Colonic mucosa (tissue), 4 donors: ENCODE data around the gene LOX. TPM values are rescaled to one million over a fixed set of nuclear protein-coding genes. Genes with fewer than 3 reads are reported as not detected.
"Not testable (repeated sequence)": the region's sequence is repeated elsewhere in the genome, so short reads cannot be mapped to it uniquely, and the experiment has no call there.

Experiments used
- DNase-seq: peaks from one replicate; pipeline ENCODE4 v3.0.0-alpha.2; 2020
- H3K27ac ChIP-seq: fragments of 200-600 bp; one replicate; pipeline ENCODE4 v1.8.0; 2021
- H3K27me3 ChIP-seq: fragments of 200-600 bp; one replicate; pipeline ENCODE4 v1.8.0; 2021
- H3K36me3 ChIP-seq: fragments of 200-600 bp; one replicate; pipeline ENCODE4 v1.8.0; 2021
- H3K4me1 ChIP-seq: fragments of 200-600 bp; one replicate; pipeline ENCODE4 v1.8.0; 2021; ENCODE audit warnings: mild to moderate bottlenecking
- H3K4me3 ChIP-seq: fragments of 200-600 bp; one replicate; pipeline ENCODE4 v1.8.0; 2021
- H3K9ac ChIP-seq, 2 donors: one replicate each; pipeline ENCODE4 v1.7.0; 2013; ENCODE audit warnings: control low read depth in 2 of 2, low read depth in 2 of 2, low read length in 2 of 2
- H3K9me3 ChIP-seq: fragments of 200-600 bp; one replicate; pipeline ENCODE4 v1.8.0; 2021
- intact Hi-C: fragments of 100-400 bp; cut with DNase I; formaldehyde crosslinking; loops from one replicate; pipeline ENCODE4 v1.14.1; 2022
- total RNA-seq, 2 donors: library from RNA; stranded (reverse); fragmentation: NEBNext Ultra II Directional in 1 of 2; extraction: Animal tissue kit (Norgen Biotek cat#: 25700) in 1 of 2; gene quantifications; one replicate each; pipeline ENCODE4 v1.2.1, GENCODE V29; 2021
- TF ChIP-seq, protein P1 (sequence below): fragments of 200-600 bp; IDR thresholded peaks from one replicate; pipeline ENCODE4 v1.8.0; 2022; ENCODE audit warnings: antibody characterized with exemption, mild to moderate bottlenecking
- donor health status: healthy.
- donor health status: DM: no; HTN: no; CAD: no.
- donor health status: DM: no; HTN: no; CAD: no.

The LOX gene
- total RNA-seq, 2 donors from 2014 or later = 2.0 to 6.2 TPM

DNA sequence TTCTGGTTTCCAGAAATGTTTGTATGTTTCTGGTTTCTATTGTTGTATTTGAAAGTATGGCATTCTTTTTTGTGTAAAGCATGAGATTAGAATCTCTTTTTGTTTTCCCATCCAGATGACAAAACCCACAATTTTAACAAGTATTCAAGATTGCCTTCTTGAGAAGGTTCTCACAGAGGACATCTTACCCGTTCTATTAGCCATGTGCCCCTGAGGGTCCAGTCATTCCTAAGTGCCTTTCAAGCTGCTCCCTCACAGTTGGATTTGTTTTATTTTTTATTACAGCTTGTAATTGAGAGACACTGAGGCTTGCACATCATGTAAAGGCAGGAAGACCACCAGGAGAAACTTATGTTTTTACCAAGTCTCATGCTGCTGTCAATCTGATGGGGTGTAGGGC lies 19.3 kb upstream of the LOX start:
- TF ChIP-seq, protein P1, sequence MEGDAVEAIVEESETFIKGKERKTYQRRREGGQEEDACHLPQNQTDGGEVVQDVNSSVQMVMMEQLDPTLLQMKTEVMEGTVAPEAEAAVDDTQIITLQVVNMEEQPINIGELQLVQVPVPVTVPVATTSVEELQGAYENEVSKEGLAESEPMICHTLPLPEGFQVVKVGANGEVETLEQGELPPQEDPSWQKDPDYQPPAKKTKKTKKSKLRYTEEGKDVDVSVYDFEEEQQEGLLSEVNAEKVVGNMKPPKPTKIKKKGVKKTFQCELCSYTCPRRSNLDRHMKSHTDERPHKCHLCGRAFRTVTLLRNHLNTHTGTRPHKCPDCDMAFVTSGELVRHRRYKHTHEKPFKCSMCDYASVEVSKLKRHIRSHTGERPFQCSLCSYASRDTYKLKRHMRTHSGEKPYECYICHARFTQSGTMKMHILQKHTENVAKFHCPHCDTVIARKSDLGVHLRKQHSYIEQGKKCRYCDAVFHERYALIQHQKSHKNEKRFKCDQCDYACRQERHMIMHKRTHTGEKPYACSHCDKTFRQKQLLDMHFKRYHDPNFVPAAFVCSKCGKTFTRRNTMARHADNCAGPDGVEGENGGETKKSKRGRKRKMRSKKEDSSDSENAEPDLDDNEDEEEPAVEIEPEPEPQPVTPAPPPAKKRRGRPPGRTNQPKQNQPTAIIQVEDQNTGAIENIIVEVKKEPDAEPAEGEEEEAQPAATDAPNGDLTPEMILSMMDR = no peak
- no peak overlapping the region for H3K4me3 ChIP-seq
- DNase-seq = no peak
- H3K4me1 ChIP-seq = no peaks in the 10 kb centered on the region
- H3K27ac ChIP-seq = no peak overlapping the region
- no peaks in the 10 kb centered on the region for H3K9me3 ChIP-seq
- no peaks in the 10 kb centered on the region for H3K27me3 ChIP-seq
- H3K36me3 ChIP-seq = no peaks in the 10 kb centered on the region
- intact Hi-C loops = loop anchor here (10.0 kb wide), 2 partner anchors 57 to 397 kb away; no protein-coding TSS in a partner anchor
- no peak overlapping the region for H3K9ac ChIP-seq

DNA sequence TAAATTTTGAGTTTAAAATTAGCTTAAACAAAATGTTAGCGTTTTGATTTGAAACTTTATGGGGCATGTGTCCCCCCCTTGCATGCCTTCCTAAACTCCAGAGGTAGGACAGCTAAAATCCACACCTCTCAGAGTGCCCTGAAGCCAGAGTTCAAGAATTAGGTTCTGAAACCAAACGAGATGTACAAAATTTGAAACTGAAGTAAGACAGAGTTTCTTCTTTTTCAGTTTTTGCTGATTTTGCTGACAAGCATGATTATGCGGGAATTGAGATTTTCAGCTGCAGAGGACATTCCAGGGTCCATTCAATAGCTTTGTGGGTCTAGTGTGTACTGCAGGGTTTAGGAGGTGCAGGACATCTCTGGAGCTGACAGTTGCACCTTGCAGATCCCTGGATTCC lies 17.1 kb upstream of the LOX start:
- TF ChIP-seq, protein P1 = no peak
- Histone ChIP-seq H3K4me1 (no peaks in the 10 kb centered on the region), H3K27me3 (no peaks in the 10 kb centered on the region), H3K4me3 (no peak overlapping the region), H3K9me3 (no peaks in the 10 kb centered on the region), H3K27ac (no peak overlapping the region), H3K36me3 (no peaks in the 10 kb centered on the region), H3K9ac (no peak overlapping the region)
- intact Hi-C loops = loop anchor here (10.0 kb wide), 2 partner anchors 60 to 400 kb away; no protein-coding TSS in a partner anchor
- DNase-seq = no peak

DNA sequence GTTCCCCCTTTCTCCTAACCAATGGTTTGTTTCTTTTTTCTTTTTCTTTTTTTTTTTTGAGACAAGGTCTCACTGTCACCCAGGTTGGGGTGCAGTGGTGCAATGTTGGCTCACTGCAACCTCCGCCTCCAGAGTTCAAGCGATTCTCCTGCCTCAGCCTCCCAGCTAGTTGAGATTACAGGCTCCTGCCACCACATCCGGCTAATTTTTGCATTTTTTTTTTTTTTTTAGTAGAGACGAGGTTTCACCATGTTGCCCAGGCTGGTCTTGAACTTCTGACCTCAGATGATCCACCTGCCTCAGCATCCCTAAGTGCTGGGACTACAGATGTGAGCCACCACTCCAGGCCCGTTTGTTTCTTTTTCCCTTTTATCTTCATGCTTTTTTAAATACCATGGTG lies 16.2 kb upstream of the LOX start:
- not testable (repeated sequence) for H3K27me3 ChIP-seq, H3K9ac ChIP-seq, DNase-seq, H3K9me3 ChIP-seq, H3K4me1 ChIP-seq, H3K4me3 ChIP-seq, H3K27ac ChIP-seq, H3K36me3 ChIP-seq
- intact Hi-C loops = loop anchor here (10.0 kb wide), 2 partner anchors 61 to 401 kb away; no protein-coding TSS in a partner anchor

DNA sequence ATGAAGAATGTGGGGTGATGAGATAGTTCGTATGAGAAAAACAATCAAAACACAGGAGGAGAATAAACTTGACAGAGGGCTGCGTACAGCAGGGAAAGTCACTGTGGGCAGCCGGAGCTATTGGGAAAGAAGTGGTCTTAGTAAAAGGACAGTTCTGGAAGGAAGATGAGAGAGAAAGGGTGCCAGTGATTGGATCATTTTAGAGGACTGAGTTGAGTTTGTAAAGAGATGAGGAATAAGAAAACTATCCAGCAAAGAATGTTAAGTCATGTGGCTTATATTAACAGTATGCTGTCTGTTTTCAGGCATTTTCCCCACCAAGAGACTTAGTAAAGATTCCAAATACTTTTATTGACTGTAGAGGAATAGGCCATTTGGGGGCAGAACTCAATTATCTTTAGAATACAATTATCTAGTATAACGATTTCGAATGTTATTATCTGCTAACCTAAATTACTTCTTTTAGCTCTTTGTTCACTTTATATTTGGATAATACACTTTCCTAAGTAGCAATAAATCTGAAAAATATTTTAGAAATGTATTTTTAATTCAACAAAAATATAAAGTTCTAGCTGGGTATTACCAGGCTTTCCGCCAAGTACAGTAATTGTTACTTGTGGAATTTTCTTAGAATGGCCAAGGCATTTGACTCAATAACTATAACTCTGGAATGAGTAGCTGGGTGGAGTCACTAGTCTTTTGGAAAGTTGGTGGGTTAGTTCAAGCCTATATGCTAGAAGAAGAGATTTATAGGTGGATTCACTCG lies 15.5 kb upstream of the LOX start:
- no peak overlapping the region for H3K4me3 ChIP-seq
- H3K9ac ChIP-seq = no peak overlapping the region
- TF ChIP-seq, protein P1 = no peak
- H3K27ac ChIP-seq = no peak overlapping the region
- H3K4me1 ChIP-seq = no peaks in the 10 kb centered on the region
- H3K27me3 ChIP-seq = no peaks in the 10 kb centered on the region
- H3K36me3 ChIP-seq = no peaks in the 10 kb centered on the region
- intact Hi-C loops = loop anchor here (10.0 kb wide), 2 partner anchors 61 to 401 kb away; no protein-coding TSS in a partner anchor
- no peak for DNase-seq
- no peaks in the 10 kb centered on the region for H3K9me3 ChIP-seq

DNA sequence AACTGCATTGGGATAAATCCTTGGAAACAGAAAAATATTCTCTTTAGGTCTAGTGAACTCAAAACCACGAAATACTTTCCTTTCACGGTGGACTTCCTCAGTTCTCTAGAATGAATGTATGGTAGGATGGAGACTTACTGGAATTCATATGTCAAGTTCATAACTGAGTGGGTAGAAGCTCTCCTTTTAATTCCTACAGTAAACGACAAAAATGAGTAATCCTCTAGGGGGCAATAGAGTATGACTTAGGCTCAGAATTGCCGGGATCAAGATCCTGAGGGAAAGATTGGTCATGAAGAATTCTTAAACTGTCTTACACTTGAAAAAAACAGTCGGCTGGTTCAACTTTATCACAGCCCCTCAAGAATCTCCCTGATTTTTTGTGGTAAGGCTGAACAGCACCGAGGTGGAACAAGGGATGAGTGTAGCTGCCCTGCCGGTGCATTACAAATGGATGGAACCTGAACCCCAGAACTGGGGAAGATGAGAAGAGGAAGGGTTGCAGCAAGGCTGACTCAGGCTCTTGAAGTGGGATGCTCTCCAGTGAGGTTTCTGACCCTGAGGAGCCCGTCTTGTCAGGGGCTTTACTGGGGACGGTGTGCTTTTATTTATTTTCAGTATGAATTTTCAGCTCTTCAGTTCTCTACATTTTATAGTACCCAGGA lies 14.0 kb upstream of the LOX start:
- Histone ChIP-seq H3K27me3 (no peaks in the 10 kb centered on the region), H3K27ac (no peak overlapping the region), H3K9ac (no peak overlapping the region), H3K4me1 (no peaks in the 10 kb centered on the region), H3K9me3 (no peaks in the 10 kb centered on the region), H3K36me3 (no peaks in the 10 kb centered on the region), H3K4me3 (no peak overlapping the region)
- no peak for DNase-seq
- TF ChIP-seq, protein P1 = no peak
- intact Hi-C loops = loop anchor here (10.0 kb wide), 2 partner anchors 63 to 403 kb away; no protein-coding TSS in a partner anchor
